ENCODE measurements around the gene BTRC.

The BTRC gene

DNA sequence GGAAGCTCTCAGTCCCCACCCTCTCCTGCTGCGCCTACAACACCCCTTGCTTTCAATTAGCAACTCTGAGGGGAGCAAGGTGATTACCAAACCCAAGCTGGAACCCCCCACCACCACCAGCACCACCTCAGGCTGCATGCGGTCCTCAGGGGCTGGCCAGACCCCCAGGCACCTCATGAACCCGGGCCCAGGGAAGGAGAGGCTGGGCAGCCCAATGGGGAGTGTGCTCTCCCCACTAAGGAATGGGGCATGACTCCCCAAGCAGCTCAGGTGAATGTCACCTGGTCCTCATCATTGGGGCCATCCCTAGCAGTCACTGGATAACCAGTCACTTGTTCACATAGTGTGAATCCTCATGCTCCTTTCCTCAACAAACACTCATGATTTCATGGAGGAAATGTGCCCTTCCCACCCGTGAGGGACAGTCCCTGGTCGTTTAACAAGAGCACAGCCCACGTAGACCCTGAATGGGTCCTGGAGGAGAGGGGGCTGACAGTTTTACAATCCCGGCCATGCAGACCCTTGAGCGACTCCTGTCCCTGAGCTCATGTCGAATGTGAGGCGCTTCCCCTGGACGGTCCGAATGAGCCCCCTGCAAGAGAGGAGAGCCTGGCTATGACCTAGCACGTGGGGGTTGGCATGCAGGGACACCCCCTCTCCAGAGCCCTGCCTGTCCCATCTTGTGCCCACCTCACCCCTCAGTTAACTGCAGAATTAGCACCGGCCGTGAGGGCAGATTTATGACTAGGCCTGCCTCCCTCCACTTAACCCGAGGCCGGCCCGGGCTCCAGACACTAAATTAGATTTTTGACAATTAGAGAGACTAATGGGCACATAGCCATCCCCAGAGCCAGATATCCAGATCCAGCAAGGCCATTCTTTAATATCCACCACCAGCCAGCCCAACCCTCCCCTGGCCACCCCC lies 205.0 kb downstream of the BTRC start:
- Histone ChIP-seq H3K36me3 (ENCODE audit: insufficient read depth, low read length) (no peaks in the 10 kb centered on the region), H3K9ac (ENCODE audit: low read depth, low read length) (no peak overlapping the region), H3K9me3 (ENCODE audit: control insufficient read depth, insufficient read depth, low read length) (no peaks in the 10 kb centered on the region), H3K4me1 (ENCODE audit: insufficient read depth, low read length) (no peaks in the 10 kb centered on the region)

DNA sequence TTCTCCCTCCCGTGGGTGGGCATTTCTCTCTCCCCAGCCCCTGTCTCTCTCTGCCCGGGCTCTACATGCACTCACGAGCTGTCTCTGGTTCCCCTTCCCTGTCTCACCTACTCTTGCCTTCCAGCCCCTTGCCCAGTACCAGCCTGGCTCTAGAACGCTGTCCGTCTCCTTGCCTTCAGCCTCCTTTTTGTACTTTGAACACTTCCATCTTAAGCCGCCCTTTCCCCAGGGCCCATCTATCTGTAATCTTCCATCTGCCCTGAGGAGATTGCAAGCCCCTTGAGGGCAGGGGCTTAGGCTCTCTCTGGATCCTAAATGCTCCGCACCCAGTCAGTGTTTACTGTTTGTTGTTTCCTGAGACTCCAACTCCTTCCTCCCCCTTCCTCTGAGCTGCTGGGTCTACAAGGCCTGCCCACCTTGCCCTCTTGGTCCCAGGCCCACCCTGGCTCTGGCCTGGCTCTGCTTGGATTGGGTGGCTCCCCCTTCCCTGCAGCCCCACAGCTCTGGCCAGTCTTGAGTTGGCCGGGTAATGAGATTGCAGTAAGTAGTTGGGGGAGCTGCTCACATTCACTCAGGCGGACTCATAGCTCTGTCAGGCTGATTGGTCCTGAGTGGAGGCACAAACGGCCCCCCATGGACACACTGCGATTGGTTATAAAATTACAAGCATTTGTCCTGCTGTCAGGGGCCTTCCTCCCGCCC lies 205.8 kb downstream of the BTRC start:
- Histone ChIP-seq H3K9me3 (ENCODE audit: control insufficient read depth, insufficient read depth, low read length) (no peaks in the 10 kb centered on the region), H3K9ac (ENCODE audit: low read depth, low read length) (no peak overlapping the region), H3K4me1 (ENCODE audit: insufficient read depth, low read length) (no peaks in the 10 kb centered on the region), H3K36me3 (ENCODE audit: insufficient read depth, low read length) (no peaks in the 10 kb centered on the region)

GRCh38 chr10:101560298-101561067 lies 206.5 kb downstream of the BTRC start:
- H3K36me3 ChIP-seq (ENCODE audit: insufficient read depth, low read length), result no peaks in the 10 kb centered on the region
- no peaks in the 10 kb centered on the region for H3K9me3 ChIP-seq (ENCODE audit: control insufficient read depth, insufficient read depth, low read length)
- no peak overlapping the region for H3K9ac ChIP-seq (ENCODE audit: low read depth, low read length)
- no peaks in the 10 kb centered on the region for H3K4me1 ChIP-seq (ENCODE audit: insufficient read depth, low read length)

DNA sequence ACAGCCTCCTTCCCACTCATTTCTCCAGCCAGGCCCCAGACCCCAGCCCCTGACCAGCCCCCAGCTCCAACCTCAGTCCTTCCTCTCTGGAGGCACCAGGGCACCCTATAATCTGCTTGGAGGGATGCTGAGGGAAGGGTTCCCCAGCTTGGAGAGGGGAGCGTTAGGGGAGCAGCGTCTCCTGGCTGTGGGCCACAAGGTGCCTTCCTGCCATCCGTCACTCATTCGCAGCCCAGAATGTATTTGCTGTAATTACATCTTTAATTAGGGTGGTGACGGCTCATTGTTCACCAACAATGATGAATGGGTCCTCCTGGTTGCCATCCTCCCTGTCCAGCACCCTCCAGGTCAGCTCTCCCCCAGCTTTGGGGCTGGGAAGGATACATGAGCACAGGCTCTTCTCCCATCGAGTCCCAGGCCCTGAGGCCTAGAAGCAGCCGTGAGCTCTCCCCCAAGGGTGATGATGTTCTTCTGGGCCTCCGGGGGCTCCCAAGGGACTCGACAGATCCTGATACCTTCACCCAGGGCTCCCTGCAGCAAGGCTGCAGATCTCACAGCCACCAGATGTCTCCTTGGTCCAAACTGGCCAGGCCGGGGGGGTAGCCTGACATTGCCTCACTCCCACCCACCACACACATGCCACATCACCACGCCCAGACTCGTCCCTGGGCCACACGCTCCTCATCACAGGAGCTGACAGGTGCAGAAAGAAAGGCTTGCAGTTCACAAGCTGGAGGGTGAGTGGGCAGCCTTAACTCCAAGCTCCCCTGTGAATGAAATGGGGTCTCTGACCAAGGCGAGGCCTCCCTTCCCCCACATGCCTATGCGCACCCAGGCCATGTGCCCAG lies 207.3 kb downstream of the BTRC start:
- H3K9me3 ChIP-seq (ENCODE audit: control insufficient read depth, insufficient read depth, low read length), result no peaks in the 10 kb centered on the region
- no peak overlapping the region for H3K9ac ChIP-seq (ENCODE audit: low read depth, low read length)
- H3K36me3 ChIP-seq (ENCODE audit: insufficient read depth, low read length), result no peaks in the 10 kb centered on the region
- no peaks in the 10 kb centered on the region for H3K4me1 ChIP-seq (ENCODE audit: insufficient read depth, low read length)

- no peaks in the 10 kb centered on the region for H3K4me1 ChIP-seq (ENCODE audit: insufficient read depth, low read length)
- H3K9ac ChIP-seq (ENCODE audit: low read depth, low read length), result no peak overlapping the region
- H3K36me3 ChIP-seq (ENCODE audit: insufficient read depth, low read length), result no peaks in the 10 kb centered on the region
These were observed 208.3 kb downstream of the BTRC start for GRCh38 chr10:101562231-101562630.

GRCh38 chr10:101563007-101563406 lies 209.0 kb downstream of the BTRC start:
- no peak overlapping the region for H3K9ac ChIP-seq (ENCODE audit: low read depth, low read length)
- H3K4me1 ChIP-seq (ENCODE audit: insufficient read depth, low read length), result no peaks in the 10 kb centered on the region
- no peaks in the 10 kb centered on the region for H3K36me3 ChIP-seq (ENCODE audit: insufficient read depth, low read length)
- H3K9me3 ChIP-seq (ENCODE audit: control insufficient read depth, insufficient read depth, low read length), result no peaks in the 10 kb centered on the region

More at GRCh38 chr10:101562231-101562630, 208.3 kb downstream of the BTRC start:
- H3K9me3 ChIP-seq (ENCODE audit: control insufficient read depth, insufficient read depth, low read length), result no peaks in the 10 kb centered on the region

DNA sequence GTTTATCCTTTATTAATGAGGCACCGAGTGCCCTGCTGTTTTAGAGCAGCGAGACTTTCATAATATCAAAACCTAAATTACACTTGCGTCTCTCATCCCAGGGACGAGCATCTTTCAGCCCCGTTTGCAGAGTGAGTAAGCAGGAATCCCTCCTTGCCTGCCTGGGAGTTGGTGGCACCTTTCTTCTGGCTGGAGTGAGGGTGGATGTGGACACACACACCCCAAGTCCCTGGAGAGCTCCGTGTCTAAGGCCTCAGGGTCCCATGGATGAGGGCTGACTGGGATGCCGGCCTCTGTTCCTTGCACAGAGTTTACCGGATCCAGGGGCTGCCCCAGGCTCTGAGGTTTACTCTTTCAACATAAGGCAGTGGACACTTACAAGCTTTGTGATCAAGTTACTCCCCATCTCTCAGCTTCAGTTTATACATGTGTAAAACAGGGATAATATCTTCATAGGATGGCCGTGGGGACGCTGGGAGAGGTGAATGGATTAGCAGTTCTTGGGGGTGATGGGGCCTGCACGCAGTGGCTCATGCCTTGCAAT lies 209.6 kb downstream of the BTRC start:
- no peaks in the 10 kb centered on the region for H3K36me3 ChIP-seq (ENCODE audit: insufficient read depth, low read length)
- H3K4me1 ChIP-seq (ENCODE audit: insufficient read depth, low read length), result no peaks in the 10 kb centered on the region
- no peaks in the 10 kb centered on the region for H3K9me3 ChIP-seq (ENCODE audit: control insufficient read depth, insufficient read depth, low read length)
- no peak overlapping the region for H3K9ac ChIP-seq (ENCODE audit: low read depth, low read length)

- Histone ChIP-seq H3K36me3 (ENCODE audit: insufficient read depth, low read length) (no peaks in the 10 kb centered on the region), H3K9me3 (ENCODE audit: control insufficient read depth, insufficient read depth, low read length) (no peaks in the 10 kb centered on the region), H3K9ac (ENCODE audit: low read depth, low read length) (no peak overlapping the region), H3K4me1 (ENCODE audit: insufficient read depth, low read length) (no peaks in the 10 kb centered on the region)
These were observed 210.6 kb downstream of the BTRC start for GRCh38 chr10:101564490-101564991.

- H3K36me3 ChIP-seq (ENCODE audit: insufficient read depth, low read length), result no peaks in the 10 kb centered on the region
- H3K9me3 ChIP-seq (ENCODE audit: control insufficient read depth, insufficient read depth, low read length), result no peaks in the 10 kb centered on the region
- H3K9ac ChIP-seq (ENCODE audit: low read depth, low read length), result no peak overlapping the region
- H3K4me1 ChIP-seq (ENCODE audit: insufficient read depth, low read length), result no peaks in the 10 kb centered on the region
These were observed 211.5 kb downstream of the BTRC start for GRCh38 chr10:101565370-101565900.

DNA sequence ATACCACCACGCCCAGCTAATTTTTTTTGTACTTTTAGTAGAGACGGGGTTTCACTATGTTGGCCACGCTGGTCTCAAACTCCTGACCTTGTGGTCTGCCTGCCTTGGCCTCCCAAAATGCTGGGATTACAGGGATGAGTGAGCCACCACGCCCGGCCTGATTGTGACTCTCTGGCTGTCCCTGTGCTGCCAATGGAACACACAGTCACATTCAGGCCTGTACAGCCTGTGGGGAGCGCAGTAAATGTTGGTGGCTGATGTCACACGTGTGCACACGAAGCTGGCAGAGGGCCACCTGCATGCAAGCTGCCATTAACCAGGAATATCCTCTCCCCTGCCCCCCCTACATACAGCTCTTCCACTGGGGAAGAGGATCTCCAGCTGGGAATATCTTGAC lies 212.0 kb downstream of the BTRC start:
- no peaks in the 10 kb centered on the region for H3K9me3 ChIP-seq (ENCODE audit: control insufficient read depth, insufficient read depth, low read length)
- no peaks in the 10 kb centered on the region for H3K36me3 ChIP-seq (ENCODE audit: insufficient read depth, low read length)
- H3K4me1 ChIP-seq (ENCODE audit: insufficient read depth, low read length), result no peaks in the 10 kb centered on the region
- H3K9ac ChIP-seq (ENCODE audit: low read depth, low read length), result no peak overlapping the region

- Histone ChIP-seq H3K9me3 (ENCODE audit: control insufficient read depth, insufficient read depth, low read length) (no peaks in the 10 kb centered on the region), H3K9ac (ENCODE audit: low read depth, low read length) (no peak overlapping the region; the same call in 1 of the 2 replicates), H3K36me3 (ENCODE audit: insufficient read depth, low read length) (no peaks in the 10 kb centered on the region), H3K4me1 (ENCODE audit: insufficient read depth, low read length) (no peaks in the 10 kb centered on the region)
These were observed 212.6 kb downstream of the BTRC start for GRCh38 chr10:101566333-101567164.

GRCh38 chr10:101567165-101568006 lies 213.4 kb downstream of the BTRC start:
- H3K4me1 ChIP-seq (ENCODE audit: insufficient read depth, low read length), result no peaks in the 10 kb centered on the region
- no peaks in the 10 kb centered on the region for H3K9me3 ChIP-seq (ENCODE audit: control insufficient read depth, insufficient read depth, low read length)
- no peaks in the 10 kb centered on the region for H3K36me3 ChIP-seq (ENCODE audit: insufficient read depth, low read length)
- no peak overlapping the region for H3K9ac ChIP-seq (ENCODE audit: low read depth, low read length)

Measured in ES-I3 (cell line).